WTC11 (cell line): ENCODE data around the gene CEP295NL. TPM values are rescaled to one million over a fixed set of nuclear protein-coding genes. Genes with fewer than 3 reads are reported as not detected.

Experiments
- ATAC-seq: fragments of 200-7000 bp; cut with Tn5 transposase; 2 replicates; pipeline ENCODE4 v1.10.0; 2021; ENCODE audit warnings: mild to moderate bottlenecking, moderate library complexity
- CTCF ChIA-PET: fragments of 300-600 bp; sonication (Branson Sonifier 250); formaldehyde crosslinking; loops from one replicate; lab custom pipeline; 2021; ENCODE audit warnings: antibody characterized with exemption; lab: Charles Lee
- POLR2A ChIA-PET: fragments of 350-600 bp; sonication (Branson Sonifier 250); formaldehyde crosslinking; loops from one replicate; lab custom pipeline; 2021; ENCODE audit warnings: antibody characterized with exemption; lab: Charles Lee
- DNase-seq: peaks from one replicate; pipeline ENCODE4 v3.0.0; 2021; ENCODE audit warnings: low spot score
- H3K27ac Mint-ChIP-seq: 2 replicates; pipeline ENCODE4 v1.8.0; 2021; ENCODE audit warnings: mixed read lengths
- H3K27me3 Mint-ChIP-seq: 2 replicates; pipeline ENCODE4 v1.8.0; 2021; ENCODE audit warnings: low read depth, mild to moderate bottlenecking, moderate library complexity, mixed read lengths
- H3K36me3 Mint-ChIP-seq: 2 replicates; pipeline ENCODE4 v1.8.0; 2021; ENCODE audit warnings: mixed read lengths
- H3K4me1 Mint-ChIP-seq: 2 replicates; pipeline ENCODE4 v1.8.0; 2022; ENCODE audit warnings: mixed read lengths
- H3K4me3 Mint-ChIP-seq: 2 replicates; pipeline ENCODE4 v1.8.0; 2021; ENCODE audit warnings: mild to moderate bottlenecking, moderate library complexity, mixed read lengths
- H3K9me3 Mint-ChIP-seq: 2 replicates; pipeline ENCODE4 v1.8.0; 2021; ENCODE audit warnings: mixed read lengths
- CREM ChIP-seq: sonication (generic); formaldehyde crosslinking; IDR thresholded peaks from 2 replicates; pipeline ENCODE4 v1.8.1; 2022; ENCODE audit warnings: mild to moderate bottlenecking, missing genetic modification reagents, moderate library complexity
- CTCF ChIP-seq: fragments of 200-600 bp; IDR thresholded peaks from 2 replicates; pipeline ENCODE4 v1.8.0; 2022; ENCODE audit warnings: antibody characterized with exemption
- ELF4 ChIP-seq: sonication (generic); formaldehyde crosslinking; IDR thresholded peaks from 2 replicates; pipeline ENCODE4 v1.8.1; 2022; ENCODE audit warnings: low read depth, mild to moderate bottlenecking, moderate library complexity, missing genetic modification reagents
- ESRRA ChIP-seq: sonication (generic); formaldehyde crosslinking; IDR thresholded peaks from 2 replicates; pipeline ENCODE4 v1.8.1; 2022; ENCODE audit warnings: mild to moderate bottlenecking, missing genetic modification reagents, borderline replicate concordance
- FOXP1 ChIP-seq: sonication (generic); formaldehyde crosslinking; IDR thresholded peaks from 2 replicates; pipeline ENCODE4 v1.8.0; 2022; ENCODE audit warnings: missing genetic modification reagents, mild to moderate bottlenecking, moderate library complexity, borderline replicate concordance
- HMGA2 ChIP-seq: fragments of 250-450 bp; sonication (Bioruptor Pico); IDR thresholded peaks from 2 replicates; pipeline ENCODE4 v1.4.0; 2021; ENCODE audit warnings: mild to moderate bottlenecking, moderate library complexity
- KAT7 ChIP-seq: sonication (generic); formaldehyde crosslinking; IDR thresholded peaks from 2 replicates; pipeline ENCODE4 v1.8.1; 2023; ENCODE audit warnings: missing genetic modification reagents, mild to moderate bottlenecking, borderline replicate concordance
- MYBL2 ChIP-seq: sonication (generic); formaldehyde crosslinking; IDR thresholded peaks from 2 replicates; pipeline ENCODE4 v1.8.1; 2023; ENCODE audit warnings: mild to moderate bottlenecking, moderate library complexity, missing genetic modification reagents
- NFATC4 ChIP-seq: fragments of 250-450 bp; sonication (Bioruptor Pico); IDR thresholded peaks from 2 replicates; pipeline ENCODE4 v1.9.0; 2021; ENCODE audit warnings: mild to moderate bottlenecking
- SMAD4 ChIP-seq: sonication (generic); formaldehyde crosslinking; IDR thresholded peaks from 2 replicates; pipeline ENCODE4 v1.8.0; 2022; ENCODE audit warnings: mild to moderate bottlenecking, missing genetic modification reagents
- TCF7 ChIP-seq: sonication (generic); formaldehyde crosslinking; IDR thresholded peaks from 2 replicates; pipeline ENCODE4 v1.8.0; 2022; ENCODE audit warnings: mild to moderate bottlenecking, low read depth, missing genetic modification reagents, moderate library complexity
- ZNF138 ChIP-seq: sonication (generic); formaldehyde crosslinking; conservative IDR thresholded peaks from 2 replicates; pipeline ENCODE4 v1.8.1; 2022; ENCODE audit warnings: mild to moderate bottlenecking, moderate library complexity, missing genetic modification reagents
- ZNF396 ChIP-seq: fragments of 250-450 bp; sonication (Bioruptor Pico); IDR thresholded peaks from 2 replicates; pipeline ENCODE4 v1.8.0; 2021; ENCODE audit warnings: mild to moderate bottlenecking, moderate library complexity, borderline replicate concordance
- ZNF671 ChIP-seq: fragments of 250-450 bp; sonication (Bioruptor Pico); IDR thresholded peaks from 2 replicates; pipeline ENCODE4 v1.8.0; 2021; ENCODE audit warnings: mild to moderate bottlenecking
- total RNA-seq: library from RNA; stranded (reverse); gene quantifications from 3 replicates; pipeline ENCODE4 v1.2.3, GENCODE V29; 2021
- TF ChIP-seq, protein P1 (sequence below): sonication (generic); formaldehyde crosslinking; conservative IDR thresholded peaks from 2 replicates; pipeline ENCODE4 v1.8.1; 2023; ENCODE audit warnings: mild to moderate bottlenecking, low read depth, missing genetic modification reagents, moderate library complexity
- TF ChIP-seq, protein P2 (sequence below): sonication (generic); formaldehyde crosslinking; IDR thresholded peaks from 2 replicates; pipeline ENCODE4 v1.8.1; 2023; ENCODE audit warnings: mild to moderate bottlenecking, missing genetic modification reagents
- TF ChIP-seq, protein P3 (sequence below): sonication (generic); formaldehyde crosslinking; IDR thresholded peaks from 2 replicates; pipeline ENCODE4 v1.8.0; 2023; ENCODE audit warnings: missing genetic modification reagents
- TF ChIP-seq, protein P4 (sequence below): sonication (generic); formaldehyde crosslinking; IDR thresholded peaks from 2 replicates; pipeline ENCODE4 v1.8.1; 2023; ENCODE audit warnings: mild to moderate bottlenecking, missing genetic modification reagents, borderline replicate concordance
- TF ChIP-seq, protein P5 (sequence below): sonication (generic); formaldehyde crosslinking; IDR thresholded peaks from 2 replicates; pipeline ENCODE4 v1.8.1; 2023; ENCODE audit warnings: mild to moderate bottlenecking, moderate library complexity, missing genetic modification reagents
- TF ChIP-seq, protein P6 (sequence below): sonication (generic); formaldehyde crosslinking; IDR thresholded peaks from 2 replicates; pipeline ENCODE4 v1.8.1; 2023; ENCODE audit warnings: mild to moderate bottlenecking, missing genetic modification reagents

Gene CEP295NL
- total RNA-seq, 1 experiment from 2014 or later, result 0.61 TPM

GRCh38 chr17:78922816-78923498 lies 20.0 kb upstream of the CEP295NL start:
- TF ChIP-seq, protein P1, sequence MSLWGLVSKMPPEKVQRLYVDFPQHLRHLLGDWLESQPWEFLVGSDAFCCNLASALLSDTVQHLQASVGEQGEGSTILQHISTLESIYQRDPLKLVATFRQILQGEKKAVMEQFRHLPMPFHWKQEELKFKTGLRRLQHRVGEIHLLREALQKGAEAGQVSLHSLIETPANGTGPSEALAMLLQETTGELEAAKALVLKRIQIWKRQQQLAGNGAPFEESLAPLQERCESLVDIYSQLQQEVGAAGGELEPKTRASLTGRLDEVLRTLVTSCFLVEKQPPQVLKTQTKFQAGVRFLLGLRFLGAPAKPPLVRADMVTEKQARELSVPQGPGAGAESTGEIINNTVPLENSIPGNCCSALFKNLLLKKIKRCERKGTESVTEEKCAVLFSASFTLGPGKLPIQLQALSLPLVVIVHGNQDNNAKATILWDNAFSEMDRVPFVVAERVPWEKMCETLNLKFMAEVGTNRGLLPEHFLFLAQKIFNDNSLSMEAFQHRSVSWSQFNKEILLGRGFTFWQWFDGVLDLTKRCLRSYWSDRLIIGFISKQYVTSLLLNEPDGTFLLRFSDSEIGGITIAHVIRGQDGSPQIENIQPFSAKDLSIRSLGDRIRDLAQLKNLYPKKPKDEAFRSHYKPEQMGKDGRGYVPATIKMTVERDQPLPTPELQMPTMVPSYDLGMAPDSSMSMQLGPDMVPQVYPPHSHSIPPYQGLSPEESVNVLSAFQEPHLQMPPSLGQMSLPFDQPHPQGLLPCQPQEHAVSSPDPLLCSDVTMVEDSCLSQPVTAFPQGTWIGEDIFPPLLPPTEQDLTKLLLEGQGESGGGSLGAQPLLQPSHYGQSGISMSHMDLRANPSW (CRISPR knock-in tag), result no peak
- TF ChIP-seq ZNF396 (CRISPR knock-in tag) (no peak), ELF4 (CRISPR knock-in tag) (no peak), ESRRA (CRISPR knock-in tag) (no peak), MYBL2 (CRISPR knock-in tag) (no peak), ZNF671 (no peak), ZNF138 (CRISPR knock-in tag) (no peak), HMGA2 (no peak), TCF7 (CRISPR knock-in tag) (no peak), FOXP1 (CRISPR knock-in tag) (no peak), CREM (CRISPR knock-in tag) (no peak), CTCF (no peak), KAT7 (no peak), SMAD4 (CRISPR knock-in tag) (no peak)
- no peak for ATAC-seq
- Mint-ChIP-seq H3K9me3 (no peaks in the 10 kb centered on the region), H3K4me1 (peaks cover 28% of the 10 kb centered on the region), H3K27me3 (peaks cover 3% of the 10 kb centered on the region; the same call in 1 of the 2 replicates), H3K36me3 (no peaks in the 10 kb centered on the region), H3K27ac (no peak overlapping the region), H3K4me3 (peak overlapping the region; percentile 73)
- POLR2A ChIA-PET, result interaction anchor here (1.3 kb wide), 1 partner anchor 24 kb away, joined by 4 read pairs; no protein-coding TSS in a partner anchor
- CTCF ChIA-PET, result interaction anchor here (1.0 to 1.8 kb wide), 5 partner anchors 23 to 100 kb away, joined by 3 to 11 read pairs (median 7); no protein-coding TSS in a partner anchor
- no peak for DNase-seq

GRCh38 chr17:78921437-78921971 lies 18.5 kb upstream of the CEP295NL start:
- Mint-ChIP-seq H3K36me3 (no peaks in the 10 kb centered on the region), H3K4me1 (peaks cover 32% of the 10 kb centered on the region), H3K4me3 (no peak overlapping the region), H3K9me3 (no peaks in the 10 kb centered on the region), H3K27ac (no peak overlapping the region), H3K27me3 (peaks cover 3% of the 10 kb centered on the region; the same call in 1 of the 2 replicates)
- ATAC-seq, result no peak
- ChIA-PET CTCF (no interaction called here), POLR2A (no interaction called here)
- no peak for DNase-seq
- TF ChIP-seq, protein P2, sequence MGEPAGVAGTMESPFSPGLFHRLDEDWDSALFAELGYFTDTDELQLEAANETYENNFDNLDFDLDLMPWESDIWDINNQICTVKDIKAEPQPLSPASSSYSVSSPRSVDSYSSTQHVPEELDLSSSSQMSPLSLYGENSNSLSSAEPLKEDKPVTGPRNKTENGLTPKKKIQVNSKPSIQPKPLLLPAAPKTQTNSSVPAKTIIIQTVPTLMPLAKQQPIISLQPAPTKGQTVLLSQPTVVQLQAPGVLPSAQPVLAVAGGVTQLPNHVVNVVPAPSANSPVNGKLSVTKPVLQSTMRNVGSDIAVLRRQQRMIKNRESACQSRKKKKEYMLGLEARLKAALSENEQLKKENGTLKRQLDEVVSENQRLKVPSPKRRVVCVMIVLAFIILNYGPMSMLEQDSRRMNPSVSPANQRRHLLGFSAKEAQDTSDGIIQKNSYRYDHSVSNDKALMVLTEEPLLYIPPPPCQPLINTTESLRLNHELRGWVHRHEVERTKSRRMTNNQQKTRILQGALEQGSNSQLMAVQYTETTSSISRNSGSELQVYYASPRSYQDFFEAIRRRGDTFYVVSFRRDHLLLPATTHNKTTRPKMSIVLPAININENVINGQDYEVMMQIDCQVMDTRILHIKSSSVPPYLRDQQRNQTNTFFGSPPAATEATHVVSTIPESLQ (CRISPR knock-in tag), result no peak
- TF ChIP-seq, protein P3, sequence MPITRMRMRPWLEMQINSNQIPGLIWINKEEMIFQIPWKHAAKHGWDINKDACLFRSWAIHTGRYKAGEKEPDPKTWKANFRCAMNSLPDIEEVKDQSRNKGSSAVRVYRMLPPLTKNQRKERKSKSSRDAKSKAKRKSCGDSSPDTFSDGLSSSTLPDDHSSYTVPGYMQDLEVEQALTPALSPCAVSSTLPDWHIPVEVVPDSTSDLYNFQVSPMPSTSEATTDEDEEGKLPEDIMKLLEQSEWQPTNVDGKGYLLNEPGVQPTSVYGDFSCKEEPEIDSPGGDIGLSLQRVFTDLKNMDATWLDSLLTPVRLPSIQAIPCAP (CRISPR knock-in tag), result no peak
- TF ChIP-seq, protein P4, sequence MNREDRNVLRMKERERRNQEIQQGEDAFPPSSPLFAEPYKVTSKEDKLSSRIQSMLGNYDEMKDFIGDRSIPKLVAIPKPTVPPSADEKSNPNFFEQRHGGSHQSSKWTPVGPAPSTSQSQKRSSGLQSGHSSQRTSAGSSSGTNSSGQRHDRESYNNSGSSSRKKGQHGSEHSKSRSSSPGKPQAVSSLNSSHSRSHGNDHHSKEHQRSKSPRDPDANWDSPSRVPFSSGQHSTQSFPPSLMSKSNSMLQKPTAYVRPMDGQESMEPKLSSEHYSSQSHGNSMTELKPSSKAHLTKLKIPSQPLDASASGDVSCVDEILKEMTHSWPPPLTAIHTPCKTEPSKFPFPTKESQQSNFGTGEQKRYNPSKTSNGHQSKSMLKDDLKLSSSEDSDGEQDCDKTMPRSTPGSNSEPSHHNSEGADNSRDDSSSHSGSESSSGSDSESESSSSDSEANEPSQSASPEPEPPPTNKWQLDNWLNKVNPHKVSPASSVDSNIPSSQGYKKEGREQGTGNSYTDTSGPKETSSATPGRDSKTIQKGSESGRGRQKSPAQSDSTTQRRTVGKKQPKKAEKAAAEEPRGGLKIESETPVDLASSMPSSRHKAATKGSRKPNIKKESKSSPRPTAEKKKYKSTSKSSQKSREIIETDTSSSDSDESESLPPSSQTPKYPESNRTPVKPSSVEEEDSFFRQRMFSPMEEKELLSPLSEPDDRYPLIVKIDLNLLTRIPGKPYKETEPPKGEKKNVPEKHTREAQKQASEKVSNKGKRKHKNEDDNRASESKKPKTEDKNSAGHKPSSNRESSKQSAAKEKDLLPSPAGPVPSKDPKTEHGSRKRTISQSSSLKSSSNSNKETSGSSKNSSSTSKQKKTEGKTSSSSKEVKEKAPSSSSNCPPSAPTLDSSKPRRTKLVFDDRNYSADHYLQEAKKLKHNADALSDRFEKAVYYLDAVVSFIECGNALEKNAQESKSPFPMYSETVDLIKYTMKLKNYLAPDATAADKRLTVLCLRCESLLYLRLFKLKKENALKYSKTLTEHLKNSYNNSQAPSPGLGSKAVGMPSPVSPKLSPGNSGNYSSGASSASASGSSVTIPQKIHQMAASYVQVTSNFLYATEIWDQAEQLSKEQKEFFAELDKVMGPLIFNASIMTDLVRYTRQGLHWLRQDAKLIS (CRISPR knock-in tag), result no peak
- TF ChIP-seq, protein P5, sequence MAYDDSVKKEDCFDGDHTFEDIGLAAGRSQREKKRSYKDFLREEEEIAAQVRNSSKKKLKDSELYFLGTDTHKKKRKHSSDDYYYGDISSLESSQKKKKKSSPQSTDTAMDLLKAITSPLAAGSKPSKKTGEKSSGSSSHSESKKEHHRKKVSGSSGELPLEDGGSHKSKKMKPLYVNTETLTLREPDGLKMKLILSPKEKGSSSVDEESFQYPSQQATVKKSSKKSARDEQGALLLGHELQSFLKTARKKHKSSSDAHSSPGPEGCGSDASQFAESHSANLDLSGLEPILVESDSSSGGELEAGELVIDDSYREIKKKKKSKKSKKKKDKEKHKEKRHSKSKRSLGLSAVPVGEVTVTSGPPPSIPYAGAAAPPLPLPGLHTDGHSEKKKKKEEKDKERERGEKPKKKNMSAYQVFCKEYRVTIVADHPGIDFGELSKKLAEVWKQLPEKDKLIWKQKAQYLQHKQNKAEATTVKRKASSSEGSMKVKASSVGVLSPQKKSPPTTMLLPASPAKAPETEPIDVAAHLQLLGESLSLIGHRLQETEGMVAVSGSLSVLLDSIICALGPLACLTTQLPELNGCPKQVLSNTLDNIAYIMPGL (CRISPR knock-in tag), result no peak
- TF ChIP-seq, protein P6, sequence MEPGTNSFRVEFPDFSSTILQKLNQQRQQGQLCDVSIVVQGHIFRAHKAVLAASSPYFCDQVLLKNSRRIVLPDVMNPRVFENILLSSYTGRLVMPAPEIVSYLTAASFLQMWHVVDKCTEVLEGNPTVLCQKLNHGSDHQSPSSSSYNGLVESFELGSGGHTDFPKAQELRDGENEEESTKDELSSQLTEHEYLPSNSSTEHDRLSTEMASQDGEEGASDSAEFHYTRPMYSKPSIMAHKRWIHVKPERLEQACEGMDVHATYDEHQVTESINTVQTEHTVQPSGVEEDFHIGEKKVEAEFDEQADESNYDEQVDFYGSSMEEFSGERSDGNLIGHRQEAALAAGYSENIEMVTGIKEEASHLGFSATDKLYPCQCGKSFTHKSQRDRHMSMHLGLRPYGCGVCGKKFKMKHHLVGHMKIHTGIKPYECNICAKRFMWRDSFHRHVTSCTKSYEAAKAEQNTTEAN, result no peak
- no peak for TF ChIP-seq NFATC4
